Spleen (tissue), 11 donors: Measurements from ENCODE around the gene ATP2B3. TPM values are rescaled to one million over a fixed set of nuclear protein-coding genes. Genes with fewer than 3 reads are reported as not detected.

Experiments
- DNase-seq: peaks from one replicate; pipeline ENCODE4 v3.0.0-alpha.2; 2020
- H3K27ac ChIP-seq, 8 donors: fragments of 200-600 bp; sonication (generic) in 7 of 8; 1 replicate in 4 of 8; 2 replicates in 4 of 8; pipeline versions ENCODE4 v1.5.0 to v1.8.0; 2016 to 2021; ENCODE audit warnings: inconsistent platforms in 4 of 8, mild to moderate bottlenecking in 4 of 8, moderate library complexity in 1 of 8
- H3K27me3 ChIP-seq, 7 donors: fragments of 200-600 bp; sonication (generic) in 6 of 7; replicated peaks in 1 of 7; 1 replicate in 4 of 7; 2 replicates in 3 of 7; pipeline versions ENCODE4 v1.5.0 to v1.8.0; 2016 to 2021; ENCODE audit warnings: inconsistent platforms in 3 of 7, mild to moderate bottlenecking in 1 of 7
- H3K36me3 ChIP-seq, 6 donors: fragments of 200-600 bp; sonication (generic) in 5 of 6; 1 replicate in 4 of 6; 2 replicates in 2 of 6; pipeline versions ENCODE4 v1.5.0 to v1.8.0; 2016 to 2021; ENCODE audit warnings: inconsistent platforms in 2 of 6
- H3K4me1 ChIP-seq, 6 donors: fragments of 200-600 bp; sonication (generic) in 5 of 6; 1 replicate in 3 of 6; 2 replicates in 3 of 6; pipeline versions ENCODE4 v1.5.0 to v1.8.0; 2016 to 2021; ENCODE audit warnings: inconsistent platforms in 3 of 6
- H3K4me3 ChIP-seq, 8 donors: fragments of 200-600 bp; sonication (generic) in 7 of 8; 1 replicate in 4 of 8; 2 replicates in 4 of 8; pipeline versions ENCODE4 v1.5.0 to v1.8.0; 2016 to 2021; ENCODE audit warnings: inconsistent platforms in 4 of 8, mild to moderate bottlenecking in 4 of 8, moderate library complexity in 2 of 8
- H3K9me3 ChIP-seq, 8 donors: fragments of 200-600 bp; sonication (generic) in 7 of 8; 1 replicate in 4 of 8; 2 replicates in 4 of 8; pipeline versions ENCODE4 v1.5.0 to v1.8.0; 2016 to 2021; ENCODE audit warnings: inconsistent platforms in 4 of 8
- CTCF ChIP-seq, 11 experiments: fragments of 200-600 bp in 7 of 11; fragments of 450-650 bp in 4 of 11; sonication (generic) in 4 of 11; IDR thresholded peaks in 8 of 11; conservative IDR thresholded peaks in 3 of 11; 1 replicate in 7 of 11; 2 replicates in 4 of 11; pipeline versions ENCODE4 v1.4.0 to v1.8.0; 2016 to 2021; ENCODE audit warnings: antibody characterized with exemption in 11 of 11, inconsistent platforms in 4 of 11, mild to moderate bottlenecking in 1 of 11
- POLR2A ChIP-seq, 3 donors: fragments of 450-650 bp; IDR thresholded peaks; one replicate each; pipeline ENCODE4 v1.5.1; 2017; ENCODE audit warnings: antibody characterized with exemption in 3 of 3, mild to moderate bottlenecking in 1 of 3
- POLR2AphosphoS5 ChIP-seq, 3 donors: sonication (generic); formaldehyde crosslinking; IDR thresholded peaks; one replicate each; pipeline ENCODE4 v1.5.1; 2017; ENCODE audit warnings: antibody characterized with exemption in 3 of 3
- WGBS, 5 donors: extraction: QIAGEN DNeasy Blood & Tissue Kit in 3 of 5; methylation state at CpG; one replicate each; pipeline versions ENCODE4 v1.1.5 to v1.1.7; 2013 to 2018; 5-methylcytosine and 5-hydroxymethylcytosine counted together
- intact Hi-C: fragments of 100-400 bp; cut with DNase I; formaldehyde crosslinking; loops from one replicate; pipeline ENCODE4 v1.15.0; 2023; ENCODE audit warnings: low total_unique reads
- polyA plus RNA-seq, 3 donors: library from polyadenylated mRNA; stranded (reverse); fragments of 200-250 nt; gene quantifications; one replicate each; pipeline ENCODE4 v1.2.1, GENCODE V29; 2013
- total RNA-seq, 7 donors: library from RNA; depleted of rRNA in 3 of 7; stranded (reverse); fragments of >200 nt in 3 of 7; fragmentation: NEBNext Ultra II Directional in 4 of 7; extraction: Animal tissue kit (Norgen Biotek cat#: 25700) in 4 of 7; gene quantifications; one replicate each; pipeline versions ENCODE4 v1.1.0 to v1.2.1, GENCODE V29; 2016 to 2021
- donor health status: healthy with polysubstance abuse.
- donor health status: DM: no; HTN: no; CAD: no; lungs with moderate emphysema.
- donor health status: DM: no; HTN: no; CAD: no.
- donor health status: Bipolar disorder and iron deficiency.
- donor health status: healthy.
- donor health status: DM: no; HTN: no; CAD: no.
- donor health status: DM: yes; HTN: yes; CAD: no.

Gene ATP2B3
- total and polyA plus RNA-seq, 10 donors: 0.07 to 0.13 TPM; not detected in 8

GRCh38 chrX:153519569-153520286 is 2.3 kb downstream of the ATP2B3 start:
- intact Hi-C loops: no loop called here
- 72 to 91% (median 76%) methylated on average over 4 to 21 of the region's 21 CpGs for WGBS, 5 donors
- no peak overlapping the region for H3K27ac ChIP-seq
- no peaks in the 10 kb centered on the region for H3K36me3 ChIP-seq
- DNase-seq: no peak
- H3K4me1 ChIP-seq: peaks cover 0 to 12% (median 0%) of the 10 kb centered on the region in 6 donors
- no peak overlapping the region for H3K4me3 ChIP-seq
- H3K27me3 ChIP-seq: peaks cover 0 to 73% (median 41%) of the 10 kb centered on the region in 7 donors
- no peak for TF ChIP-seq POLR2A (IDR thresholded peaks at IDR 0.05)
- no peak for TF ChIP-seq CTCF (IDR thresholded peaks at IDR 0.05 in 8 of 11, conservative IDR thresholded peaks at IDR 0.05 in 3 of 11)
- no peak for TF ChIP-seq POLR2AphosphoS5 (IDR thresholded peaks at IDR 0.05)
- H3K9me3 ChIP-seq: no peaks in the 10 kb centered on the region

GRCh38 chrX:153520287-153520917 is 3.0 kb downstream of the ATP2B3 start:
- no peak for DNase-seq
- WGBS, 5 donors: 72 to 87% (median 76%) methylated on average over 2 to 7 of the region's 7 CpGs
- H3K9me3 ChIP-seq: no peaks in the 10 kb centered on the region
- H3K4me3 ChIP-seq: no peak overlapping the region
- peaks cover 0 to 12% (median 0%) of the 10 kb centered on the region in 6 donors for H3K4me1 ChIP-seq
- no peak overlapping the region for H3K27ac ChIP-seq
- H3K36me3 ChIP-seq: no peaks in the 10 kb centered on the region
- intact Hi-C loops: no loop called here
- peaks cover 0 to 68% (median 41%) of the 10 kb centered on the region in 7 donors for H3K27me3 ChIP-seq
- TF ChIP-seq POLR2A (IDR thresholded peaks at IDR 0.05): no peak
- TF ChIP-seq POLR2AphosphoS5 (IDR thresholded peaks at IDR 0.05): no peak
- no peak for TF ChIP-seq CTCF (IDR thresholded peaks at IDR 0.05 in 8 of 11, conservative IDR thresholded peaks at IDR 0.05 in 3 of 11)

GRCh38 chrX:153521034-153521433 is 3.6 kb downstream of the ATP2B3 start:
- Histone ChIP-seq H3K4me3 (no peak overlapping the region), H3K27me3 (peaks cover 0 to 72% (median 41%) of the 10 kb centered on the region in 7 donors), H3K4me1 (peaks cover 0 to 12% (median 0%) of the 10 kb centered on the region in 6 donors), H3K36me3 (no peaks in the 10 kb centered on the region), H3K9me3 (no peaks in the 10 kb centered on the region), H3K27ac (no peak overlapping the region)
- peak in 1 of 3 donors; percentile 20 for TF ChIP-seq POLR2AphosphoS5 (IDR thresholded peaks at IDR 0.05)
- no peak for TF ChIP-seq CTCF (IDR thresholded peaks at IDR 0.05 in 8 of 11, conservative IDR thresholded peaks at IDR 0.05 in 3 of 11)
- TF ChIP-seq POLR2A (IDR thresholded peaks at IDR 0.05): no peak
- WGBS, 5 donors: 59 to 83% (median 63%) methylated on average over 3 to 9 of the region's 9 CpGs
- DNase-seq: no peak
- intact Hi-C loops: no loop called here

GRCh38 chrX:153522259-153522658 is 4.8 kb downstream of the ATP2B3 start:
- Histone ChIP-seq H3K9me3 (no peaks in the 10 kb centered on the region), H3K4me3 (no peak overlapping the region), H3K36me3 (no peaks in the 10 kb centered on the region), H3K27me3 (peaks cover 0 to 74% (median 30%) of the 10 kb centered on the region in 7 donors), H3K4me1 (peaks cover 0 to 12% (median 0%) of the 10 kb centered on the region in 6 donors), H3K27ac (no peak overlapping the region)
- intact Hi-C loops: no loop called here
- TF ChIP-seq CTCF (IDR thresholded peaks at IDR 0.05 in 8 of 11, conservative IDR thresholded peaks at IDR 0.05 in 3 of 11): no peak
- no peak for TF ChIP-seq POLR2AphosphoS5 (IDR thresholded peaks at IDR 0.05)
- no peak for DNase-seq
- 47 to 67% (median 52%) methylated on average over 3 to 12 of the region's 12 CpGs for WGBS, 5 donors
